Kidney (tissue), 14 donors: ENCODE data around the gene YWHAE. TPM values are rescaled to one million over a fixed set of nuclear protein-coding genes. Genes with fewer than 3 reads are reported as not detected.
"Not testable (repeated sequence)": the region's sequence is repeated elsewhere in the genome, so short reads cannot be mapped to it uniquely, and the experiment has no call there.

Experiments
- DNase-seq, 5 donors: peaks; one replicate each; pipeline ENCODE4 v3.0.0-alpha.2; 2013 to 2020
- FAIRE-seq: peaks from 2 replicates; lab custom pipeline; 2012; peaks lifted over from hg19 to GRCh38; lab: Jason Lieb, UNC
- H3K27ac ChIP-seq, 2 donors: one replicate each; pipeline ENCODE4 v1.7.0; 2013; ENCODE audit warnings: low read depth in 2 of 2, low read length in 2 of 2, inconsistent platforms in 1 of 2
- H3K27me3 ChIP-seq: one replicate; pipeline ENCODE4 v1.7.1; 2013; ENCODE audit warnings: low read length, inconsistent platforms; ENCODE audit not compliant: control insufficient read depth, insufficient read depth
- H3K36me3 ChIP-seq, 3 donors: one replicate each; pipeline versions ENCODE4 v1.7.0 to v1.7.1; 2013; ENCODE audit warnings: low read length in 3 of 3, control low read depth in 1 of 3, inconsistent platforms in 1 of 3; ENCODE audit not compliant: insufficient read depth in 3 of 3, control insufficient read depth in 2 of 3
- H3K4me1 ChIP-seq, 3 donors: one replicate each; pipeline versions ENCODE4 v1.7.0 to v1.7.1; 2013; ENCODE audit warnings: low read length in 3 of 3, inconsistent platforms in 1 of 3, low read depth in 1 of 3; ENCODE audit not compliant: control insufficient read depth in 2 of 3, insufficient read depth in 2 of 3
- H3K4me3 ChIP-seq, 3 donors: one replicate each; pipeline versions ENCODE4 v1.7.0 to v1.8.1; 2013; ENCODE audit warnings: low read length in 3 of 3, control low read depth in 1 of 3, inconsistent platforms in 1 of 3
- H3K9ac ChIP-seq, 3 donors: one replicate each; pipeline versions ENCODE4 v1.7.0 to v1.7.1; 2013; ENCODE audit warnings: low read length in 3 of 3, control low read depth in 1 of 3, inconsistent platforms in 1 of 3
- H3K9me3 ChIP-seq, 3 donors: one replicate each; pipeline versions ENCODE4 v1.7.0 to v1.7.1; 2013; ENCODE audit warnings: low read length in 3 of 3, control low read depth in 1 of 3, inconsistent platforms in 1 of 3; ENCODE audit not compliant: control insufficient read depth in 2 of 3, insufficient read depth in 1 of 3
- CTCF ChIP-seq: IDR thresholded peaks from 3 replicates; pipeline ENCODE4 v1.5.1; 2012; ENCODE audit warnings: mild to moderate bottlenecking, moderate library complexity, borderline replicate concordance; ENCODE audit not compliant: insufficient read depth; ENCODE audit errors: extremely low read depth
- intact Hi-C: fragments of 100-400 bp; cut with DNase I; formaldehyde crosslinking; loops from one replicate; pipeline ENCODE4 v1.11.1; 2022
- polyA plus RNA-seq: library from polyadenylated mRNA; stranded (reverse); fragments of 350-450 nt; fragmentation: Illumina TruSeq; extraction: RNeasy Lipid Tissue Mini Kit (QIAGEN cat#74804); gene quantifications from one replicate; pipeline ENCODE4 v1.2.3, GENCODE V29; 2014; ENCODE audit warnings: low read depth, low replicate concordance; ENCODE audit not compliant: insufficient read depth
- total RNA-seq: library from RNA; stranded (reverse); fragmentation: NEBNext Ultra II Directional; extraction: Animal tissue kit (Norgen Biotek cat#: 25700); gene quantifications from one replicate; pipeline ENCODE4 v1.2.1, GENCODE V29; 2021
- donor health status: control.
- donor health status: control.
- donor health status: control.
- donor health status: control.
- donor health status: control.
- donor health status: DM: yes; HTN: yes; CAD: no.
- donor health status: Normal renal cell carcinoma (clear cell type).

YWHAE gene
- total and polyA plus RNA-seq, 2 donors from 2014 or later, result 495 to 591 TPM

- peaks cover 2 to 12% (median 5%) of the 10 kb centered on the region in 3 donors for H3K4me1 ChIP-seq
- no peak overlapping the region for H3K27ac ChIP-seq
- no peak for FAIRE-seq
- no peak overlapping the region for H3K9ac ChIP-seq
- no peak for DNase-seq
- no peak overlapping the region for H3K4me3 ChIP-seq
- H3K27me3 ChIP-seq, result no peaks in the 10 kb centered on the region
- H3K36me3 ChIP-seq, result peaks cover 11 to 20% (median 15%) of the 10 kb centered on the region in 3 donors
- intact Hi-C loops, result no loop called here
- no peaks in the 10 kb centered on the region for H3K9me3 ChIP-seq
- no peak for TF ChIP-seq CTCF
Measured at GRCh38 chr17:1360975-1361374, 39.0 kb downstream of the YWHAE start.

GRCh38 chr17:1360315-1360714, 39.7 kb downstream of the YWHAE start:
- H3K4me3 ChIP-seq, intact Hi-C loops, H3K27me3 ChIP-seq, DNase-seq, FAIRE-seq, H3K9ac ChIP-seq, H3K27ac ChIP-seq, H3K9me3 ChIP-seq: not testable (repeated sequence)
- H3K36me3 ChIP-seq, result peaks cover 11 to 21% (median 15%) of the 10 kb centered on the region in 3 donors
- peaks cover 2 to 12% (median 2%) of the 10 kb centered on the region in 3 donors for H3K4me1 ChIP-seq

DNA sequence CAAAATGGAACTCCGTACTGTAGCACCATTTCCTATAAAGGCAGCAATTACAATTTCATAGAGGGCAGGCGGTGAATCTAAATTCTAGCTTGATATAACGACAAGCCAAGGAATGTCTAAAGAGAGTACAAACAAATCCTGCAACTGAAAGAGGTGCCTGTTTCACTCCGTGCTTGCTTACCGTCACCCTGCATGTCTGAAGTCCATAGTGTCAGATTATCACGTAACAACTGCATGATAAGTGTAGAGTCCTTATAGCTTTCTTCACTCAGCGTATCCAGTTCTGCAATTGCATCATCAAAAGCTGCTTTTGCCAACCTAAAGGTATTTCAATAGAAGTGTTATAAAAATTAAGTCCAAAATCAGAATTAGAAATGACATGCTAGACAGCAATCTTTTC, 46.0 kb downstream of the YWHAE start:
- no peak for DNase-seq
- Histone ChIP-seq H3K27ac (no peak overlapping the region), H3K9ac (no peak overlapping the region), H3K4me1 (no peaks in the 10 kb centered on the region), H3K4me3 (no peak overlapping the region), H3K27me3 (no peaks in the 10 kb centered on the region), H3K9me3 (no peaks in the 10 kb centered on the region), H3K36me3 (peaks cover 4 to 27% (median 7%) of the 10 kb centered on the region in 3 donors)
- no peak for FAIRE-seq
- intact Hi-C loops, result no loop called here
- no peak for TF ChIP-seq CTCF

- H3K9me3 ChIP-seq, H3K27ac ChIP-seq, H3K27me3 ChIP-seq, H3K4me3 ChIP-seq, H3K4me1 ChIP-seq, H3K9ac ChIP-seq, FAIRE-seq, DNase-seq, intact Hi-C loops: not testable (repeated sequence)
- H3K36me3 ChIP-seq, result peaks cover 5 to 23% (median 12%) of the 10 kb centered on the region in 3 donors
Measured at GRCh38 chr17:1352530-1352929, 47.5 kb downstream of the YWHAE start.
